Breast epithelium (tissue), 3 donors: ENCODE results near the gene ERFE.

ENCODE experiments used
- CTCF ChIP-seq, 3 donors: fragments of 450-650 bp; IDR thresholded peaks; one replicate each; pipeline ENCODE4 v1.5.1; 2016 to 2017; ENCODE audit warnings: antibody characterized with exemption in 3 of 3, mild to moderate bottlenecking in 3 of 3, moderate library complexity in 3 of 3
- POLR2AphosphoS5 ChIP-seq, 3 donors: sonication (generic); formaldehyde crosslinking; IDR thresholded peaks; one replicate each; pipeline ENCODE4 v1.6.1; 2017; ENCODE audit warnings: antibody characterized with exemption in 3 of 3

- TF ChIP-seq CTCF (IDR thresholded peaks at IDR 0.05) = no peak
- no peak for TF ChIP-seq POLR2AphosphoS5 (IDR thresholded peaks at IDR 0.05)
Observed at GRCh38 chr2:238169048-238169707, 10.4 kb downstream of the ERFE start.
